Naive thymus-derived CD8-positive, alpha-beta T cell (primary cell): ENCODE results near the gene CCDC102B. TPM values are rescaled to one million over a fixed set of nuclear protein-coding genes. Genes with fewer than 3 reads are reported as not detected.
"Not testable (repeated sequence)": the region's sequence is repeated elsewhere in the genome, so short reads cannot be mapped to it uniquely, and the experiment has no call there.

Experiments used
- ATAC-seq, 2 donors: fragments of 150-1000 bp; cut with Tn5 transposase in 1 of 2; sonication (Bioruptor Pico), chemical (Tn5 transposase) in 1 of 2; 1 replicate in 1 of 2; 2 replicates in 1 of 2; pipeline ENCODE4 v1.10.0; 2021; ENCODE audit warnings: mild to moderate bottlenecking in 2 of 2, moderate library complexity in 2 of 2
- POLR2A ChIA-PET: fragments of 350-600 bp; sonication (Branson Sonifier 250); formaldehyde crosslinking; loops from one replicate; lab custom pipeline; 2021; ENCODE audit warnings: antibody characterized with exemption; lab: Charles Lee
- DNase-seq, 10 donors: peaks; one replicate each; pipeline versions ENCODE4 v3.0.0 to v3.0.0-alpha.2; 2020 to 2022
- H3K27ac Mint-ChIP-seq, 10 donors: one replicate each; pipeline ENCODE4 v1.8.0; 2020 to 2022; ENCODE audit warnings: mild to moderate bottlenecking in 10 of 10, mixed read lengths in 10 of 10, moderate library complexity in 4 of 10, inconsistent platforms in 1 of 10
- H3K27me3 Mint-ChIP-seq, 5 donors: one replicate each; pipeline ENCODE4 v1.8.0; 2021 to 2022; ENCODE audit warnings: mixed read lengths in 5 of 5
- H3K36me3 Mint-ChIP-seq, 3 donors: one replicate each; pipeline ENCODE4 v1.8.0; 2020 to 2022; ENCODE audit warnings: mixed read lengths in 3 of 3, mild to moderate bottlenecking in 2 of 3, inconsistent platforms in 1 of 3
- H3K4me1 Mint-ChIP-seq, 4 donors: one replicate each; pipeline ENCODE4 v1.8.0; 2021 to 2022; ENCODE audit warnings: mixed read lengths in 4 of 4
- H3K4me3 Mint-ChIP-seq, 10 donors: one replicate each; pipeline ENCODE4 v1.8.0; 2020 to 2022; ENCODE audit warnings: mild to moderate bottlenecking in 10 of 10, mixed read lengths in 10 of 10, moderate library complexity in 6 of 10, inconsistent platforms in 1 of 10
- H3K9me3 Mint-ChIP-seq, 9 donors: one replicate each; pipeline ENCODE4 v1.8.0; 2020 to 2022; ENCODE audit warnings: mixed read lengths in 9 of 9, mild to moderate bottlenecking in 3 of 9, inconsistent platforms in 1 of 9, moderate library complexity in 1 of 9
- polyA plus RNA-seq, 3 donors: library from polyadenylated mRNA; unstranded; fragments of 300-500 nt; fragmentation: Illumina TruSeq; gene quantifications; one replicate each; pipeline ENCODE4 v1.2.3, GENCODE V29; 2021
- total RNA-seq, 8 experiments: library from RNA in 2 of 8; stranded (reverse) in 2 of 8; gene quantifications; one replicate each; pipeline ENCODE4 v1.2.3 and lab custom pipeline; 2021 to 2026

CCDC102B gene
- total and polyA plus RNA-seq, 5 experiments from 2014 or later = 6.1 to 9.2 (median 8.1) TPM

GRCh38 chr18:68969027-68969426 is 171.1 kb downstream of the CCDC102B start:
- H3K36me3 Mint-ChIP-seq = no peaks in the 10 kb centered on the region
- ATAC-seq (no peak), DNase-seq (no peak)
- H3K4me1 Mint-ChIP-seq = no peaks in the 10 kb centered on the region
- H3K27me3 Mint-ChIP-seq = no peaks in the 10 kb centered on the region
- no peak overlapping the region for H3K27ac Mint-ChIP-seq
- no peak overlapping the region for H3K4me3 Mint-ChIP-seq
- no peaks in the 10 kb centered on the region for H3K9me3 Mint-ChIP-seq
- POLR2A ChIA-PET = no interaction called here

- no peak overlapping the region for H3K4me3 Mint-ChIP-seq
- DNase-seq (no peak), ATAC-seq (no peak)
- POLR2A ChIA-PET = no interaction called here
- no peaks in the 10 kb centered on the region for H3K36me3 Mint-ChIP-seq
- no peaks in the 10 kb centered on the region for H3K27me3 Mint-ChIP-seq
- no peak overlapping the region for H3K27ac Mint-ChIP-seq
- H3K9me3 Mint-ChIP-seq = no peaks in the 10 kb centered on the region
- H3K4me1 Mint-ChIP-seq = no peaks in the 10 kb centered on the region
These were observed 174.3 kb downstream of the CCDC102B start for GRCh38 chr18:68972176-68972575.

- Mint-ChIP-seq H3K9me3 (peaks cover 0 to 9% (median 1%) of the 10 kb centered on the region in 9 donors), H3K4me1 (no peaks in the 10 kb centered on the region), H3K4me3 (no peak overlapping the region), H3K36me3 (peaks cover 0 to 5% (median 0%) of the 10 kb centered on the region in 3 donors), H3K27me3 (no peaks in the 10 kb centered on the region), H3K27ac (no peak overlapping the region)
- POLR2A ChIA-PET = no interaction called here
- no peak for ATAC-seq
- DNase-seq = no peak
These were observed 181.9 kb downstream of the CCDC102B start for GRCh38 chr18:68979737-68980136.

GRCh38 chr18:68983126-68983525 is 185.2 kb downstream of the CCDC102B start:
- no peaks in the 10 kb centered on the region for H3K4me1 Mint-ChIP-seq
- no peak overlapping the region for H3K4me3 Mint-ChIP-seq
- peaks cover 0 to 26% (median 13%) of the 10 kb centered on the region in 9 donors for H3K9me3 Mint-ChIP-seq
- ATAC-seq = no peak
- POLR2A ChIA-PET = no interaction called here
- peaks cover 0 to 5% (median 3%) of the 10 kb centered on the region in 3 donors for H3K36me3 Mint-ChIP-seq
- no peak for DNase-seq
- H3K27me3 Mint-ChIP-seq = no peaks in the 10 kb centered on the region
- H3K27ac Mint-ChIP-seq = no peak overlapping the region

- POLR2A ChIA-PET = no interaction called here
- DNase-seq (no peak), ATAC-seq (no peak)
- H3K27me3 Mint-ChIP-seq = no peaks in the 10 kb centered on the region
- no peak overlapping the region for H3K4me3 Mint-ChIP-seq
- peaks cover 0 to 5% (median 3%) of the 10 kb centered on the region in 3 donors for H3K36me3 Mint-ChIP-seq
- no peak overlapping the region for H3K27ac Mint-ChIP-seq
- H3K9me3 Mint-ChIP-seq = peaks cover 4 to 26% (median 13%) of the 10 kb centered on the region in 9 donors
- H3K4me1 Mint-ChIP-seq = no peaks in the 10 kb centered on the region
These were observed 186.5 kb downstream of the CCDC102B start for GRCh38 chr18:68984342-68984741.

- Mint-ChIP-seq H3K9me3 (peaks cover 4 to 26% (median 13%) of the 10 kb centered on the region in 9 donors), H3K36me3 (peaks cover 0 to 5% (median 3%) of the 10 kb centered on the region in 3 donors), H3K4me1 (no peaks in the 10 kb centered on the region), H3K27me3 (peaks cover 0 to 5% (median 0%) of the 10 kb centered on the region in 5 donors), H3K27ac (no peak overlapping the region), H3K4me3 (no peak overlapping the region)
- ATAC-seq (no peak), DNase-seq (no peak)
- POLR2A ChIA-PET = no interaction called here
These were observed 187.4 kb downstream of the CCDC102B start for GRCh38 chr18:68985172-68985820.

GRCh38 chr18:68991286-68991685 is 193.4 kb downstream of the CCDC102B start:
- ATAC-seq (no peak), DNase-seq (no peak)
- POLR2A ChIA-PET = no interaction called here
- Mint-ChIP-seq H3K9me3 (peaks cover 2 to 19% (median 11%) of the 10 kb centered on the region in 9 donors), H3K27me3 (peaks cover 0 to 5% (median 0%) of the 10 kb centered on the region in 5 donors), H3K4me1 (no peaks in the 10 kb centered on the region), H3K27ac (no peak overlapping the region), H3K4me3 (no peak overlapping the region), H3K36me3 (no peaks in the 10 kb centered on the region)

GRCh38 chr18:68992719-68993482 is 195.0 kb downstream of the CCDC102B start:
- no peaks in the 10 kb centered on the region for H3K36me3 Mint-ChIP-seq
- H3K4me3 Mint-ChIP-seq = no peak overlapping the region
- peaks cover 0 to 5% (median 0%) of the 10 kb centered on the region in 5 donors for H3K27me3 Mint-ChIP-seq
- ATAC-seq (no peak), DNase-seq (no peak)
- H3K27ac Mint-ChIP-seq = no peak overlapping the region
- no peaks in the 10 kb centered on the region for H3K4me1 Mint-ChIP-seq
- H3K9me3 Mint-ChIP-seq = peaks cover 0 to 9% (median 2%) of the 10 kb centered on the region in 9 donors
- POLR2A ChIA-PET = no interaction called here

GRCh38 chr18:68995675-68996074 is 197.8 kb downstream of the CCDC102B start:
- ATAC-seq (no peak), DNase-seq (no peak)
- no peaks in the 10 kb centered on the region for H3K36me3 Mint-ChIP-seq
- H3K9me3 Mint-ChIP-seq = peaks cover 0 to 7% (median 0%) of the 10 kb centered on the region in 9 donors
- H3K4me1 Mint-ChIP-seq = no peaks in the 10 kb centered on the region
- peak overlapping the region in 1 of 10 donors; percentile 7 for H3K27ac Mint-ChIP-seq
- H3K4me3 Mint-ChIP-seq = no peak overlapping the region
- H3K27me3 Mint-ChIP-seq = no peaks in the 10 kb centered on the region
- POLR2A ChIA-PET = no interaction called here

- no peak for ATAC-seq
- Mint-ChIP-seq H3K27me3 (peaks cover 0 to 3% (median 0%) of the 10 kb centered on the region in 5 donors), H3K9me3 (peaks cover 0 to 7% (median 0%) of the 10 kb centered on the region in 9 donors), H3K4me3 (no peak overlapping the region), H3K4me1 (peaks cover 0 to 2% (median 0%) of the 10 kb centered on the region in 4 donors), H3K36me3 (no peaks in the 10 kb centered on the region), H3K27ac (no peak overlapping the region)
- no peak for DNase-seq
- POLR2A ChIA-PET = no interaction called here
These were observed 200.0 kb downstream of the CCDC102B start for GRCh38 chr18:68997845-68998244.

- DNase-seq (no peak), ATAC-seq (no peak)
- POLR2A ChIA-PET = no interaction called here
- Mint-ChIP-seq H3K4me1 (peaks cover 0 to 3% (median 0%) of the 10 kb centered on the region in 4 donors), H3K4me3 (no peak overlapping the region), H3K27me3 (peaks cover 0 to 4% (median 0%) of the 10 kb centered on the region in 5 donors), H3K9me3 (peaks cover 0 to 4% (median 0%) of the 10 kb centered on the region in 9 donors), H3K36me3 (no peaks in the 10 kb centered on the region), H3K27ac (no peak overlapping the region)
These were observed 202.5 kb downstream of the CCDC102B start for GRCh38 chr18:69000366-69000765.

- Mint-ChIP-seq H3K9me3 (no peaks in the 10 kb centered on the region), H3K36me3 (no peaks in the 10 kb centered on the region), H3K27ac (no peak overlapping the region), H3K4me3 (no peak overlapping the region), H3K27me3 (peaks cover 0 to 4% (median 0%) of the 10 kb centered on the region in 5 donors), H3K4me1 (peaks cover 0 to 3% (median 0%) of the 10 kb centered on the region in 4 donors)
- no peak for DNase-seq
- POLR2A ChIA-PET = no interaction called here
- ATAC-seq = no peak
These were observed 204.4 kb downstream of the CCDC102B start for GRCh38 chr18:69002233-69002632.

GRCh38 chr18:69006212-69006611 is 208.3 kb downstream of the CCDC102B start:
- ATAC-seq = not testable (repeated sequence)

More at GRCh38 chr18:69006212-69006611, 208.3 kb downstream of the CCDC102B start:
- H3K27ac Mint-ChIP-seq, H3K9me3 Mint-ChIP-seq, H3K4me3 Mint-ChIP-seq, H3K36me3 Mint-ChIP-seq, H3K4me1 Mint-ChIP-seq, H3K27me3 Mint-ChIP-seq, POLR2A ChIA-PET, DNase-seq: not testable (repeated sequence)
